H1 (cell line): ENCODE results near the gene CHCHD3. TPM values are rescaled to one million over a fixed set of nuclear protein-coding genes. Genes with fewer than 3 reads are reported as not detected.

Source experiments
- ASH2L ChIP-seq: fragments of 200-600, 300-600 bp; sonication (generic); IDR thresholded peaks from one replicate; pipeline ENCODE4 v1.7.1; 2017; ENCODE audit warnings: low read length
- CHD7 ChIP-seq: fragments of 300-600 bp; sonication (generic); IDR thresholded peaks from 2 replicates; pipeline ENCODE4 v1.7.1; 2012; ENCODE audit warnings: low read length, moderate library complexity, mild to moderate bottlenecking, inconsistent platforms; ENCODE audit not compliant: insufficient replicate concordance
- CTCF ChIP-seq, 3 experiments: IDR thresholded peaks; 1 replicate in 2 of 3; 2 replicates in 1 of 3; pipeline versions ENCODE4 v1.5.1 to v1.6.1; 2011; ENCODE audit warnings: low read length in 3 of 3, mild to moderate bottlenecking in 3 of 3, inconsistent platforms in 2 of 3, low read depth in 1 of 3, moderate library complexity in 1 of 3; ENCODE audit not compliant: insufficient read depth in 1 of 3; ENCODE audit errors: control extremely low read depth in 1 of 3
- GABPA ChIP-seq: IDR thresholded peaks from 2 replicates; pipeline ENCODE4 v1.6.1; 2011; ENCODE audit warnings: mild to moderate bottlenecking, low read length, moderate library complexity, borderline replicate concordance; ENCODE audit not compliant: insufficient read depth
- PHF8 ChIP-seq: fragments of 200-600 bp; sonication (generic); conservative IDR thresholded peaks from 2 replicates; pipeline ENCODE4 v1.7.1; 2012; ENCODE audit warnings: low read depth, mild to moderate bottlenecking, inconsistent platforms, low read length, moderate library complexity
- SIN3A ChIP-seq, 2 experiments: IDR thresholded peaks in 1 of 2; conservative IDR thresholded peaks in 1 of 2; 2 replicates each; pipeline ENCODE4 v1.6.1; 2011 to 2012; ENCODE audit warnings: low read length in 2 of 2, improper control_type of control experiment in 1 of 2, low read depth in 1 of 2, mild to moderate bottlenecking in 1 of 2
- SRF ChIP-seq: IDR thresholded peaks from 2 replicates; pipeline ENCODE4 v1.6.1; 2011; ENCODE audit warnings: mild to moderate bottlenecking, low read depth, low read length, moderate library complexity
- TAF1 ChIP-seq: IDR thresholded peaks from 2 replicates; pipeline ENCODE4 v1.6.1; 2011; ENCODE audit warnings: mild to moderate bottlenecking, low read depth, low read length
- polyA plus RNA-seq, 7 experiments: library from polyadenylated mRNA; depleted of rRNA in 3 of 7; stranded (reverse) in 5 of 7; unstranded in 2 of 7; fragments of >200 nt in 5 of 7; fragments of 200-250 nt in 2 of 7; gene quantifications; 1 replicate in 5 of 7; 2 replicates in 1 of 7; 4 replicates in 1 of 7; pipeline versions ENCODE4 v1.2.1 to v1.2.3, GENCODE V29; 2011 to 2013; ENCODE audit warnings: missing spikeins in 2 of 7, mixed read lengths in 2 of 7
- total RNA-seq: library from RNA; stranded (reverse); fragmentation: NEBNext Ultra II Directional; extraction: Animal tissue kit (Norgen Biotek cat#: 25700); gene quantifications from 2 replicates; pipeline ENCODE4 v1.2.1, GENCODE V29; 2021

The CHCHD3 gene
- total and polyA plus RNA-seq, 2 of the 8 experiments (the other 6 are each of a cell fraction or from before 2014, with no cell fraction given), result 42.9 to 137 TPM

GRCh38 chr7:132893560-132893959, 188.3 kb downstream of the CHCHD3 start (continued):
- no peak for TF ChIP-seq CHD7
- TF ChIP-seq PHF8, result no peak
- TF ChIP-seq CTCF (IDR thresholded peaks at IDR 0.05; ENCODE audit: control extremely low read depth in 1 of 3, insufficient read depth in 1 of 3, low read depth in 1 of 3, low read length in 3 of 3), result no peak
- TF ChIP-seq GABPA, result no peak
- no peak for TF ChIP-seq ASH2L
- TF ChIP-seq SIN3A (conservative IDR thresholded peaks at IDR 0.05 in 1 of 2, IDR thresholded peaks at IDR 0.05 in 1 of 2; ENCODE audit: low read depth in 1 of 2, low read length in 2 of 2), result no peak
- TF ChIP-seq SRF, result no peak
- TF ChIP-seq TAF1, result no peak
